Vagina (tissue), 2 donors: ENCODE data around the gene MIEF1.

Experiments
- CTCF ChIP-seq, 3 experiments: fragments of 450-650 bp in 2 of 3; fragments of 200-600 bp in 1 of 3; sonication (generic) in 1 of 3; IDR thresholded peaks; one replicate each; pipeline ENCODE4 v1.5.1; 2017 to 2019; ENCODE audit warnings: antibody characterized with exemption in 3 of 3, mild to moderate bottlenecking in 2 of 3, moderate library complexity in 2 of 3
- POLR2A ChIP-seq, 2 donors: fragments of 450-650 bp; IDR thresholded peaks; one replicate each; pipeline ENCODE4 v1.6.1; 2017; ENCODE audit warnings: antibody characterized with exemption in 2 of 2, mild to moderate bottlenecking in 2 of 2, moderate library complexity in 2 of 2

GRCh38 chr22:39524753-39525657, 22.9 kb downstream of the MIEF1 start:
- TF ChIP-seq CTCF (IDR thresholded peaks at IDR 0.05), result no peak
- no peak for TF ChIP-seq POLR2A (IDR thresholded peaks at IDR 0.05)
